Breast epithelium (tissue), 3 donors: Measurements from ENCODE around the gene HNRNPH1.
"Not testable (repeated sequence)": the region's sequence is repeated elsewhere in the genome, so short reads cannot be mapped to it uniquely, and the experiment has no call there.

ENCODE experiments used
- POLR2A ChIP-seq: fragments of 450-650 bp; IDR thresholded peaks from one replicate; pipeline ENCODE4 v1.6.1; 2016; ENCODE audit warnings: antibody characterized with exemption, mild to moderate bottlenecking, moderate library complexity
- POLR2AphosphoS5 ChIP-seq, 3 donors: sonication (generic); formaldehyde crosslinking; IDR thresholded peaks; one replicate each; pipeline ENCODE4 v1.6.1; 2017; ENCODE audit warnings: antibody characterized with exemption in 3 of 3
- TF ChIP-seq, protein P1 (sequence below), 3 donors: fragments of 450-650 bp; IDR thresholded peaks; one replicate each; pipeline ENCODE4 v1.5.1; 2016 to 2017; ENCODE audit warnings: antibody characterized with exemption in 3 of 3, mild to moderate bottlenecking in 3 of 3, moderate library complexity in 3 of 3

DNA sequence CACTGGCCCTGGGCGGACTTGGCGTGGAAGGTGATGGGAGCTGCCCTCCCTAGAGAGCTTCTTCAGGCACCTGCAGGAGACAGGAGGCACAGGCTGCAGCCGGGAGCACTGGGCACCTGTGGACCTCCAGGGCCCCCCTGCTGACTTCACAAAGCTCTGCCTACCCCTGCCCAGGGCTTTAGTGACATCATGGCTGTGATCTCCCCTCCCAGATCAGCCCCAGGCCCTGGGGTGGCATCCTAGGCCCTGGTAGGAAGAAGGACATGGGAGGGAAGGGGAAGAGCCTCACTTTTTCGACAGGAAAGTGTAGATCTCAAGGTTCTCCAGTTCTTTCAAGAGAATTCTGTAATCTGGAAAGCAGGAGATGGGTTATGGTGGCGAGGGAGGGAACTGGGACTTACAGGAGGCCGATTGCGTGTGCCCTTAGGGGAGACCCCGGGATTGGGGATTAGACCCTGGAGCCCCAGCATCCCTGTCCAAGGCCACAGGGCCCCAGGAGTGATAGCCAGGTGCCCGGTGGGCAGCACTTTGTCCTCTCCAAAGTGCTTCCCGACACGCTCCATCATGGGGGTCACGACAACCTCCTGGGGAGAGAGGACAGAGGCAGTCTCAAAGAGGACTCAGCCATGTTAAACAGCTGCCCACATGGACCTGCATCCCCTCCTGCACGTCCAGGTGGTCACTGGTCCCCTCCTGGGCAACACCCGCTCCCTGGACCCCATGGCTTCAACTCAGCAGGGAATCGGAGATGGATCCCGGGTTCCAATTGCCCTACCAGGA, 19.9 kb upstream of the HNRNPH1 start:
- not testable (repeated sequence) for TF ChIP-seq POLR2A; POLR2AphosphoS5 (IDR thresholded peaks at IDR 0.05)
- TF ChIP-seq, protein P1, sequence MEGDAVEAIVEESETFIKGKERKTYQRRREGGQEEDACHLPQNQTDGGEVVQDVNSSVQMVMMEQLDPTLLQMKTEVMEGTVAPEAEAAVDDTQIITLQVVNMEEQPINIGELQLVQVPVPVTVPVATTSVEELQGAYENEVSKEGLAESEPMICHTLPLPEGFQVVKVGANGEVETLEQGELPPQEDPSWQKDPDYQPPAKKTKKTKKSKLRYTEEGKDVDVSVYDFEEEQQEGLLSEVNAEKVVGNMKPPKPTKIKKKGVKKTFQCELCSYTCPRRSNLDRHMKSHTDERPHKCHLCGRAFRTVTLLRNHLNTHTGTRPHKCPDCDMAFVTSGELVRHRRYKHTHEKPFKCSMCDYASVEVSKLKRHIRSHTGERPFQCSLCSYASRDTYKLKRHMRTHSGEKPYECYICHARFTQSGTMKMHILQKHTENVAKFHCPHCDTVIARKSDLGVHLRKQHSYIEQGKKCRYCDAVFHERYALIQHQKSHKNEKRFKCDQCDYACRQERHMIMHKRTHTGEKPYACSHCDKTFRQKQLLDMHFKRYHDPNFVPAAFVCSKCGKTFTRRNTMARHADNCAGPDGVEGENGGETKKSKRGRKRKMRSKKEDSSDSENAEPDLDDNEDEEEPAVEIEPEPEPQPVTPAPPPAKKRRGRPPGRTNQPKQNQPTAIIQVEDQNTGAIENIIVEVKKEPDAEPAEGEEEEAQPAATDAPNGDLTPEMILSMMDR (IDR thresholded peaks at IDR 0.05) = not testable (repeated sequence)
